NCI-H748 (cell line): ENCODE measurements around the gene ANKRD24.
A peak's percentile ranks its signal among the peaks of the same experiment; 100 is the strongest.
"Not testable (repeated sequence)": the region's sequence is repeated elsewhere in the genome, so short reads cannot be mapped to it uniquely, and the experiment has no call there.

Experiments used
- DNase-seq: peaks from one replicate; lab custom pipeline; 2025; ENCODE audit not compliant: unreplicated experiment; lab: John Stamatoyannopoulos, UW

ANKRD24 gene

DNA sequence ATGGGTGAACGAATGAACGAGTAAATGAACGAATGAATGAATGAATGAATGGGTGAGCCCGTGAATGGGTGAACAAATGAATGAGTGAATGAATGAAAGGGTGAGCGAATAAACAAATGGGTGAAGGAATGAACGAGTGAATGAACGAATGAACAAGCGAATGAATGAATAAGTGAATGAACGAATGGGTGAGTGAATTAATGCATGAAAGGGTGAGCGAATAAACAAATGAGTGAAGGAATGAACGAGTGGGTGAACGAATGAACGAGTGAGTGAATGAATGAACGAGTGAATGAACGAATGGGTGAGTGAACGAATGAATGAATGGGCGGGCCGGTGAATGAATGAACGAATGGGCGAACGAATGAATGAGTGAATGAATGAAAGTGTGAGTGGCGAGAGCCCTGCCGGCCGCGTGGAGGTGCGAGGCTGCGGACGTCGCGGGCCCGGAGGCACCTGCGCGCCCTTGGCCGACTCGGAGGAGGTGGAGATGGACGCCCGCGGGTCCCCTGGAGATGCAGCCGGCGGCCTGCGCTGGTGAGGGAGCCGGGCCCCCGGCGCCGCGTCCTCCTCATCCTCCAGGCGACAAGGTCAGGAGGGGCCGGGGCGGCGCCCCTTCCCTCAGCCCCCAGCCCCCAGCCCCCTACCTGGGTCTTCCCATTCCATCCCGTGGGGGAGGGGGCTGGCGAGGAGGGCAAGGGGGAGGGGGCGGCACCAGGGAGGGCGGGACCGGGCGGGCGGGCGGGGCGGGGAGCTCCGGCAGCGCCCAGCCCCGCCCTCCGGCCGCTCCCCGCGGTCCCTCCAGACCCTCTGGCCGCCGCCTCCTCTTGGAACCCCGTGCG, 15.4 kb downstream of the ANKRD24 start:
- peak; percentile 63 for DNase-seq

DNA sequence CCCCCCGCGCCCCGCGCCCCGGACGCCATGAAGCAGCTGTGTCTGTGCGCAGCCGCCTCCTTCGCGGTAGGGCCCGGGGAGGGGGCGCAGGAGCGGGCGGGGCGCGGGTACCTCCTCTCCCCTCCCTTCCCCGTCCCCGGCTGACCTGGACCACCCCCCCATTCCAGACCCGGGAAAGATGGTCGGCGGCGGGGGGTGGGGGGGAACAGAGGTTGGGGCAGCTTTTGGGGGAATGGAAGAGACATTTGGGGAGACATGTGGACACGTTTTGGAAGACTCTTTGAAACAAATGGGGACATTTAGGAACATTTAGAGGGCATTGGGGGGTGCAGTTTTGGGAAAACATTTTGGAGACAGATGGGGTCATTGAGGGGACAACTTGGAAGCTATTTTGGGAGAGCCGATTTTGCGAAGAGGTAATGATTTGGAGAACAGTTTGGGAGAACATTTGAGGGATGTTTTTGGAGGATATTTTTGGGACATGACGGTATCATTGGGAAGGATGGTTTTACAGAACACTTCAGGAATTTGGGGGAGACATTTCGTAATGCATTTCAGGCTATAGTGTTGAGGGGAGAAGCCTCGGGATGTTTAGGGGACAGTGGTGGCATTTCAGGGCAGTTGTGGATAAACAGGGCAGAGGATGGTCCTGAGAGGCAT, 16.1 kb downstream of the ANKRD24 start:
- DNase-seq, result no peak

DNA sequence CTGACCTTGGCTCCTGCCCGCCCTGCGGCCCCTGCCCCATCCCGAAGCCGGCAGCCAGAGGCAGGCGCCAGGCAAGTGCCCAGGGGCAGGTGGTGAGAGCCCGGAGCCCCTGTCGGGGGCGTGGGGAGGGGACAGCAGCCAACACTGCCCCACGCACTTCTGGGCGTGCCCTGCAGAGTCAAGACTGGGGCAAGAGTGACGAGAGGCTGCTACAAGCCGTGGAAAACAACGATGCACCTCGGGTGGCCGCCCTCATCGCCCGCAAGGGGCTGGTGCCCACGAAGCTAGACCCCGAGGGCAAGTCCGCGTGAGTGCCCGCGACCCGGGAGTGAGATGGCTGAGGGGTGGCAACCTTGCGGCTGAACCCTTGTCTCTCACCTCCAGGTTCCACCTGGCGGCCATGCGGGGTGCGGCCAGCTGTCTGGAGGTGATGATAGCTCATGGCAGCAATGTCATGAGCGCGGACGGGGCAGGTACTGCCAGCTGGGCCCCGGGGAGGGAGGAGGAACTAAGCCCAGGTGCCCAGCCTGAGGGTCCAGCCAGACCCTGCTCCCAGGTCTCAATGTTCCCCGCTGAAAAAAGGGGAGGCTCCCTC, 17.3 kb downstream of the ANKRD24 start:
- DNase-seq, result peak; percentile 37

DNA sequence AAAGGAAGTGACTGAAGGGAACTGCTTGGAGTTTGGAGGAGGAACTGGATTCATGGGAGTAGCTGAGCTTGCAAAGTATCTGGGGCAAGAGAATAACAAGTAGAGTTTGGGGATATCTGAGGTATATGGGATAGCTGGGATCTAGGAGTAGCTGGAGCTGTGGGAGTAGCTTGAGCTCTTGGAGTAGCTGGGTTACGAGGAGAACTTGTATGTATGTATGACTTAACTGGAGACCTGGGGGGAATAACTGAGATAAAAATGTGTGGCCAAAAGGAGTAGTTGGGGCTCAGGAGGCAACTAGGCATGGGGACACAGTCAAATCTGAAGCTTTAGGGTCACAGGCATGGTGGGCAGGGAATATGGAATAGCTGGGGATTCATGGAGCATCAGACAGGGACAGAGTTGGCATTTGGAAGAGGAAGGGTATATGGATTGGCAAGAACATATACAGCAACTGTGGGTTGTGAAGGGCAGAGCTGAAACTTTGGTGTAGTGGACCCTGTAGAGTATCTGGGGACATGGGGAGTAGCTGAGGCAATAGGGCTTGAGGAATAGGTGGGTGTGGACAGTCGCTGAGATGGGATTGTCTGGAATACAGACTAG, 18.6 kb downstream of the ANKRD24 start:
- DNase-seq, result no peak

DNA sequence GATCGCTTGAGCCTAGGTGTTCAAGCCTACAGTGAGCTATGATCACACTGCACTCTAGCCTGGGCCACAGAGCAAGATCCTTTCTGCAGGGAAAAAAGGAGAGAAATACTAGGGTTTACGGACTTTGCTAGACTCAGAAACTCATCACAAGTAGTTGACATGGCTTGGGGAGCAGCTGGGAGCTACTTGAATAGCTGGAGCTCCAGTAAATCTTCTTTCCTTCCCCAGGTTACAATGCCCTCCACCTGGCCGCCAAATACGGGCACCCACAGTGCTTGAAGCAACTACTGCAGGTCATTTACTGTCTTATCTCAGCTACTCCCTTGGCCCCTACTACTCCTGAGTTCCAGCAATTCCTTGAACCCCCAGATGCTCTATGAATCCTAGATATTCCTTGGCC, 19.3 kb downstream of the ANKRD24 start:
- no peak for DNase-seq

DNA sequence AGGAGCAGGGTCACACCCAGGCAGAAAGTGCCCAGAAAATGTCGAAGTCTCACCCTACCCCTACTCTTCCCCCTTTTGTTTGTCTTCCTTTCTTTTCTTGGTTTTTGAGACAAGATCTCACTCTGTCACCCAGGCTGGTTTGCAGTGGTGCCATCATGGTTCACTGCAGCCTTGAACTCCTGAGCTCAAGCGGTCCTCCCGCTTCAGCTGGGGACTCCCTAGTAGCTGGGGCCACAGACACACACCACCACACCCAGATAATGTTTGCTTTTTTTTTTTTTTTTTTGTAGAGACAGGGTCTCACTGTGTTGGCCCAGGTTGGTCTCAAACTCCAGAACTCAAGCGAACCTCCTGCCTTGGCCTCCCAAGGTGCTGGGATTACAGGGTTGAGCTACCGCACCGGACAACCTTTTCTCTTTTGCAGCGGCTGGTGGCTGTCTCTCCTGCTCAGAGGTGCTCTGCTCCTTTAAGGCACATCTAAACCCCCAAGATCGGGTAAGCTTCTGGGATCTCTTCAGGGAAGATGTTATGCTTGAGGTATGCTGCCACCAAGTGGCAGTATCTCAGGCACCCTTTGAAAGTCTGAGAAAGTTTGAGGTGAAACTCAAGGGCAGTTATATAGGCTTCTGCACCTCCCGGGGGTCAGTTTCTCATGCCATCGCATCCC, 24.5 kb downstream of the ANKRD24 start:
- DNase-seq, result no peak

DNA sequence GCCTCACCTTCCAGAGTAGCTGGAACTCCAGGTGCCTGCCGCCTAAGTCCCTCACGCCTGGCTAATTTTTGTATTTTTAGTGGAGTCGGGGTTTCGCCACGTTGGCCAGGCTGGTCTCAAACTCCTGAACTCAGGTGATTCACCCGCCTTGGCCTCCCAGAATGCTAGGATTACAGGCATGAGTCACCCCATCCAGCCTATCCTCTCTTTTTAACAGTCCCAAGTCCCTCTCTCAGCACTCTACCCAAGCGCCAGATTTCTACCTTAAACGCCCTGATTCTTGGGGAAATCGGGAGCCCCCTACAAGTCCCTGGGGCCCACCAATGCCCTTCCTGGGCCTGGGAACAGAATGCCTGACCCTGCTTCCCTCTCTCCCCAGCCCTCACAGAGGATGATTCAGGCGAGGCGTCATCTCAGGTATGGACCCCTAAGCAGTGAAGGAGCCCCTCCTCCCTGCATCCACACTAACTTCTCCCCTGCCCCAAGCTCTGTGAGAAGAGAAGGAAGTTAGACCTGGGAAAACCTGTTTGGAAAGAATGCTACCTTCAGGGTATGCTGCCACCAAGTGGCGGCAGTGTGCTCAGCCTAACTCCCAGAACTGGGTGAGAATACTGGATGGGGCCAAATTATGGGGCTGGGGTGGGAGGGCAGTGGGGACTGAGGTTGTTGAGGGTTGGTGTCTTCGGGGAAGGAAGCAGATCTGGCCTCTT, 26.1 kb downstream of the ANKRD24 start:
- no peak for DNase-seq

DNA sequence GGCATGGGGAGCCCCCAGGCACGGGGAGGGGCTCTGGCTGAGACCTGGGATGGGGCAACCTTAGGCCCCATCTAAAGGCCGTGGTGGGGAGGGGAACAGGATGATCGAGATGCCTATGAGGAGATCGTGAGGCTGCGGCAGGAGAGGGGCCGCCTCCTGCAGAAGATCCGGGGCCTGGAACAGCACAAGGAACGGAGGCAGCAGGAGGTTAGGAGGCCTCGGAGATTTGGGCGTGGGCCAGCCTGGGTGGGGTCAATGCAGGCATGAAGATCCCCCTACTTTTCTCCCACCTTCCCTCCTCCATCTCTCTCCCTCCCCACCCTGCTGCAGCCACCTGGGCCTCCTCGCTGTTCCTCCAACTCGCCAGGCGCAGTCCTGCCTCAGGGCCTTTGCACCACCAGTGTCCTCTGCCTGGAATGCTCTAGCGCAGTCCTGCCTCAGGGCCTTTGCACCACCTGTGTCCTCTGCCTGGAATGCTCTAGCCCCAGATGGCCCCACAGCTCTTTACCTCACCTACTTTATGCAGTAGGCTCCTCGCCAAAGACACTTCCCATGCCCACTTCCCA, 27.8 kb downstream of the ANKRD24 start:
- no peak for DNase-seq

DNA sequence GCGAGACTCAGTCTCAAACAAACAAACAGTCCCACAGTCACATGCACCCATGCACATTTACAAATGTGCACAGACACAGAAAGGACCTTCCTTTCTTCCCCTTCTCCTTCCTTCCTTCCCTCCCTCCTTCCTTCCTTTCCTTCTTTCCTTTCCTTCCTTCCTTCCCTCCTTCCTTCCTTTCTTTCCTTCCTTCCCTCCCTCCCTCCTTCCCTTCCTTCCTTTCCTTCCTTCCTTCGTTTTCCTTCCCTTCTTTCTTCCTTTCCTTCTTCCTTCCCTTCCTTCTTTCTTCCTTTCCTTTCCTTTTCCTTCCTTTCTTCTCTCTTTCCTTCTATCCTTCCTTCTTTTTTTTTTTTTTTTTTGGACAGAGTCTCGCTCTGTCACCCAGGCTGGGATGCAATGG, 30.6 kb downstream of the ANKRD24 start:
- DNase-seq, result no peak

DNA sequence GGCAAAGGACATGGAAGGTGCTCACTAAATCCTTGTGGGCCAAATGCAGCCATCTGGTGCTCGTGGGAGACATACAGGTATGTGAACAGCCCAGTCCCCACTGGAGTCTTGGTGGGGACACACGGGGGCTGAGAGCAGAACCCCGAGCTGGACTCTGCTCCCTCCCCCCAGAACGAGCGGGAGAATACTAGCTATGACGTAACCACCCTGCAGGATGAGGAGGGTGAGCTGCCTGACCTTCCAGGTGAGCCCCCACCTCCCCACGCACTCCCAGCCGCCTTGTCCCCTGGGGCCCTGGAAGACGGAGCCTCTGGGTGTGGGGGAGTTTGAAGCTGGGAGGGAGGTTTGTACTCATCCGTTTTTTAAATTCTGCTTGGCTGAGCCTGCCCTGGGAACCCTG, 33.3 kb downstream of the ANKRD24 start:
- DNase-seq, result no peak

DNA sequence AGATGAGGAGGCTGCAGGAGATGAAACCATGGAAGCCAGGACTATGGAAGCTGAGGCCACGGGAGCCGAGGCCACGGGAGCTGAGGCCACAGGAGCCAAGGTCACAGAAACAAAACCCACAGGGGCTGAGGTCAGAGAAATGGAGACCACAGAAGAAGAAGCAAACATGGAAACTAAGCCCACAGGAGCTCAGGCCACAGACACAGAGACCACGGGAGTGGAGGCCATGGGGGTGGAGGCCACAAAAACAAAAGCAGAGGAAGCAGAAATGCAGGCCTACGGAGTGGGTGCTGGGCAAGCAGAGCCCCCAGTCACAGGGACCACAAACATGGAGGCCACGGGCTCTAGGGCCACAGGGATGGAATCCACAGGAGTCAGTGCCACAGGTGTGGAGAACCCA, 34.4 kb downstream of the ANKRD24 start:
- DNase-seq, result no peak

DNA sequence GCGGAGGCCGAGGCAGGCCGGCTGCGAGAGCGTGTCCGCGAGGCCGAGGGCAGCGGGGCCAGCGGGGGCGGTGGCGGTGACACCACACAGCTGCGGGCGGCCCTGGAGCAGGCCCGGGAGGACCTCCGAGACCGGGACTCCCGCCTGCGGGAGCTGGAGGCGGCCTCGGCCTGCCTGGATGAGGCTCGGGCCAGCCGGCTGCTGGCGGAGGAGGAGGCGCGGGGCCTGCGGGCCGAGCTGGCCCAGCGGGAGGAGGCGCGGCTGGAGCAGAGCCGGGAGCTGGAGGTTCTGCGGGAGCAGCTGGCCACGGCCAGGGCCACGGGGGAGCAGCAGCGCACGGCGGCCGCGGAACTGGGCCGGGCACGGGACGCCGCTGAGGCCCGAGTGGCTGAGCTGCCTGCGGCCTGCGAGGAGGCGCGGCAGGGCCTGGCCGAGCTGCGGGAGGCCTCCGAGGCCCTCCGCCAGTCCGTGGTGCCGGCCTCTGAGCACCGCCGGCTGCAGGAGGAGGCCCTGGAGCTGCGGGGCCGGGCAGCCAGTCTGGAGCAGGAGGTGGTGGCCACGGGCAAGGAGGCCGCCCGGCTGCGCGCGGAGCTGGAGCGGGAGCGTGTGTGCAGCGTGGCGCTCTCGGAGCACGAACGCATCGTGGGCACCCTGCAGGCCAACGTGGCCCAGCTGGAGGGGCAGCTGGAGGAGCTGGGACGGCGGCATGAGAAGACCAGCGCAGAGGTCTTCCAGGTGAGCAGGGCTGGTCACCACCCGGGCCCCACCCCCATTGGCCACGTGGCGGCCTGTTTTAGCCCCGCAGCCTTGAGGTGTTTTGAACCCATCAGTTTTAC, 35.2 kb downstream of the ANKRD24 start:
- DNase-seq, result no peak

DNA sequence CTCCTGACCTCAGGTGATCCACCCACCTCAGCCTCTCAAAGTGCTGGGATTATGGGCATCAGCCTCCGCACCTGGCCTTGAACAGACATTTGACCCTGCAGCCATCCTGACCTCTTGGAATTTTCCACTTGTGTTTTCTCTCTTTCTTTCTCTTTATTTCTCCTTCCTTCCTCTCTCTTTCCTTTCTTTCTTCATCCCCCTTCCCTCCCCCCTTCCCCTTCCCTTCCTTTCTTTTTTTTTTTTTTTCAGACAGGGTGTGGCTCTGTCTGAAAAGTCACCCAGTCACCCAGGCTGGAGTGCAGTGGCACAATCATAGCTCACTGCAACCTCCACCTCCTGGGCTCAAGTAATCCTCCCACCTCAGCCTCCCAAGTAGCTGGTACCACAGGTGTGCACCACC, 36.0 kb downstream of the ANKRD24 start:
- not testable (repeated sequence) for DNase-seq

DNA sequence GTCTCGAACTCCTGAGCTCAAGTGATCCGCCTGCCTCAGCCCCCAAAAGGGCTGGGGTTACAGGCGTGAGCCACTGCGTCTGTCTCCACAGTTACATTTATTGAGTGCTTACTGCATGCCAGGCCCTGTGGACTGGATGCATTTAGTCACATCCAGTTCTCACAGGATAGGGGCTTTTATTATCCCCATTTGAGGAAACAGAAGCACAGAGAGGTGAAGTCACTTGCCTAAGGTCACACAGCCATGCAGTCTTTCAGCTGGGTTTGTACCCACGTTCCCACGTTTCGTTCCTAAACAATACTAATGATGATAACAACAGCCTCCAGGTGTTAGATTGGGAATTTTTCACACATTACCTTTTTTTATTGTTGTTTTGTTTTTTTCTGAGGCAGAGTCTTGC, 37.7 kb downstream of the ANKRD24 start:
- no peak for DNase-seq

DNA sequence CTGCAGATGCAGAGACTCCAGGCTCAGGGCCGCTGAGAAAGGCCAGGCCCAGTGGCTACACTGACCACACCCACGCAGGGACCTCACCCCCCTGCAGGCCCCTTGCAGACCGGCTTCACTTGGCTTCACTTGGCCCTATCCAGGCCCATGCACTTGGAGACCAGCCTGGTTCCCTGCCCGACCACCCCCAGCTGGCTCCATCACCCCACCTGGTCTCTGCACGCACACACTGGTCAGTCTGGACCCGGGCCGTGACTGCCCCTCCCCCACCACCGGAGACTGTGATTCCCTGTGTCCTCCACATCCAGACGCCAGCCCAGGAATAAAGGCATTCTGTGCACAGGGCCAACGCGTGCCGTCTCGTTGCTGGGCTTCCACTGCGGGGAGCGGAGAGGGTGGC, 42.0 kb downstream of the ANKRD24 start:
- no peak for DNase-seq

DNA sequence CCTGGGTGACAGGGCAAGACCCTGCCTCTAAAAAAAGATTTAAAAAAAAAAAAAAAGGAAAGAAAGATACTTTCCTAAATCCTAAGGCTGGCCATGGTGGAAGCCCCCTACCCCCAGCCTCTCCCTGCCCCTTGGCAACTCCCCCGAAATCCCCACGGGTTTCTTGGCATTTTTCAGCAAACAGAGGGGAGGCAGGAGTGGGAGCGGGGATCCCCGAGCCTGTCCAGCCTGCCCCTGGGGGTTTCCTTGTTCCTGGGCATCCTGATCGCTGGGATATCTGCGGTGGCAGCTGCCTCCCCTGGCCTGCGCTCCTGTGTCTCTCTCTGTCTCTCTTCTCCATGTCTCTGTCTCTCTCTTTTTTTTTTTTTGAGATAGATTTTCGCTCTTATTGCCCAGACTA, 43.4 kb downstream of the ANKRD24 start:
- no peak for DNase-seq

DNA sequence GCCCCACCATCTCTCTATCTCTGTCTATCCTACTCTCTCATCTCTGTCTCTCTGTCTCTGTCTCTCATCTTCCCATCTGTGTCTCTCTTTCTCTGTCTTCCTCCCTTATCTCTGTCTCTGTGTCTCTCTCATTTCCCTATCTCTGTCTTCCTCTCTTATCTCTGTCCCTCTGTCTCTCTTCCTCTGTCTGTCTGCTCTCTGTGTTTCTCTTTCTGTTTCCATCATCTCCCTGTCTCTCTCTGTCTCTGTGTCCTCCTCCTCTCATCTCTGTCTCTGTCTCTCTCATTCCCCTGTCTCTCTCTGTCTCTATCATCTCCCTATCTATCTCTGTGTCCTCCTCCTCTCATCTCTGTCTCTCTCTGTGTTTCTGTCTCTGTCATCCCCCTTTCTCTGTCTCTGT, 45.3 kb downstream of the ANKRD24 start:
- DNase-seq, result no peak

DNA sequence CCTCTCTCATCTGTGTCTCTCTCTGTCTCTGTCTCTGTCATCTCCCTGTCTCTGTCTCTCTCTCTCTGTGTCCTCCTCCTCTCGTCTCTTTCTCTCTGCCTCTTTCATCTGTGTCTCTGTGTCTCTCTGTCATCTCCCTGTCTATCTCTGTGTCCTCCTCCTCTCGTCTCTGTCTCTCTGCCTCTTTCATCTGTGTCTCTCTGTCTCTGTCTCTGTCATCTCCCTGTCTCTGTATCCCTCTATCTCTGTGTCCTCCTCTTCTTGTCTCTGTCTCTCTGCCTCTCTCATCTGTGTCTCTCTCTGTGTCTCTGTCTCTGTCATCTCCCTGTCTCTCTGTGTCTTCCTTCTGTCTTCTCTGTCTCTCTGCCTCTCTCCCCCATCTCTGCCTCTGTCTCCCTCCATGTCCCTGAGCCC, 46.3 kb downstream of the ANKRD24 start:
- DNase-seq, result no peak

DNA sequence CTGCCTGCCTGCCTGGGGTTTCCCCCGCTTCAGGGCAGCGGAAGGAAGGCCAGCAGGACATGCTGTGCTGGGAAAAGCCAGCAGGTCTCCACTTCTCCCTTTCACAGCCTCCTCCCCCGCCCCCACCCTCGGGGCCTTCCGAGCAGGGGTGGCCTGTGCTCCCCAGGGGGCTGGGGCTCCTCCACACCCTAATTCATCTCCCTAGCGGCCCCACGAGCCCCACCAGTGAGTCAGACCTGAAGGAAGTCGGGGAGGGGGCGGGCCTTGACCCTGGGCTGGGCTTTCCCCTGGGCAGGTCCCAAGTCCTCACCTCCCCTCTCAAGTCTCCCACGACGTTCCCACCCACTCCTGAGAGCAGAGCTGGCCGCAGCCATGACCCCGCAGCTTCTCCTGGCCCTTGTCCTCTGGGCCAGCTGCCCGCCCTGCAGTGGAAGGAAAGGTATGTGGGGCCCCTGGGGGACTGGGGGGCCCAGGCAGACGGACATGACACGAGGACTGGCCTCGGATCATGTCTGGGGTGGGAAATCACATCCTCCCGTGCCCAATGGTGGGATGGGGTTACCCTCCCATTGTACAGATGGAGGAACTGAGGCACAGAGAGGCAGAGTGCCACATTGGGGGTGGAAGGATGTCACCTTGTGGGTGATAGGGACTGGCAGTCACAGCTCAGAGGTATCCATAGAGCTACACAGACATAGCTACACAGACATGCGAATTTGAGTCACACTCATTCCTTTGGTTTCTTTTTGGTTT, 46.9 kb downstream of the ANKRD24 start, which contains the start of gene EBI3:
Gene EBI3, plus strand, starts transcription at position 345 of the 753 bp plus-strand sequence. Its CDS starts 28 bp downstream, at position 373.
- no peak for DNase-seq
